SK-N-MC (cell line): ENCODE measurements around the gene CCBE1.

Experiments used
- EZH2 ChIP-seq: fragments of 200-600 bp; sonication (generic); IDR thresholded peaks from one replicate; pipeline ENCODE4 v1.6.1; 2017; ENCODE audit warnings: antibody characterized with exemption
- FOXP2 ChIP-seq: optimal IDR thresholded peaks from 2 replicates; pipeline ENCODE3; 2011; ENCODE audit warnings: mild to moderate bottlenecking, moderate library complexity; ENCODE audit not compliant: insufficient read depth; ENCODE audit errors: extremely low read length, control extremely low read depth
- POLR2AphosphoS5 ChIP-seq: IDR thresholded peaks from 2 replicates; pipeline ENCODE4 v1.6.1; 2012; ENCODE audit warnings: mild to moderate bottlenecking, low read depth, low read length, borderline replicate concordance

DNA sequence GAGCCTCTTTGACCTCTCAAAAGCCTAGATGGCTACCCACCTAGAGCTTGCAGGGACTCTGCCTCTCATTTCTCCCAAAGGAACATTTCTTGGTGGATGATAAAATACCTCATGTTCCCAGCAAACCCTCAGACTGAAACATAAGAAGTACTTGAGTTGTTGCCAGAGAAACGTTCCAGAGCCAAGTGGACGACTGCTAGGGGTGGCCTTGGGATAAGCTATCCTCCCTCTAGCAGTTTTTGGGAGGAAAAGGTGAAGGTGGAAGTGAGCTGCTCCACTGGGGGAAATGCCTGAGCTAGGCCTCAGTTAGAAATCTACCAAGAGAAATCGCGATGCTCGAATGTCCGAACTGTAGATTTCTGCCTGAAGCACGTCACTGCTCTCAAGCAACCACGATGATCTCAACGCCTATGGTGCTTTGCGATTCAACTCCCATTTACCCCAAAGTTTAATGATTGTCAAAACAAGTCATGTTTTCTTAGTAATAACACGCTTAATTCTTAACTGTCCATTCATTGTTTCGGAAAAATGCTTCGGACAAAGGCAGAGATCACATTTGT, 91.5 kb downstream of the CCBE1 start:
- TF ChIP-seq EZH2 (no peak), POLR2AphosphoS5 (no peak), FOXP2 (no peak)
